GM12891 (cell line): ENCODE measurements around the gene TRIM34.

ENCODE experiments used
- PAX5 ChIP-seq: IDR thresholded peaks from 2 replicates; pipeline ENCODE4 v1.6.1; 2011; ENCODE audit warnings: low read length, moderate library complexity, mild to moderate bottlenecking; ENCODE audit not compliant: insufficient read depth, severe bottlenecking
- POLR2A ChIP-seq: IDR thresholded peaks from 2 replicates; pipeline ENCODE4 v1.6.1; 2011; ENCODE audit warnings: low read depth, low read length, control low read depth
- POU2F2 ChIP-seq: IDR thresholded peaks from 2 replicates; pipeline ENCODE4 v1.6.1; 2011; ENCODE audit warnings: low read depth, mild to moderate bottlenecking, control low read depth, low read length, moderate library complexity

DNA sequence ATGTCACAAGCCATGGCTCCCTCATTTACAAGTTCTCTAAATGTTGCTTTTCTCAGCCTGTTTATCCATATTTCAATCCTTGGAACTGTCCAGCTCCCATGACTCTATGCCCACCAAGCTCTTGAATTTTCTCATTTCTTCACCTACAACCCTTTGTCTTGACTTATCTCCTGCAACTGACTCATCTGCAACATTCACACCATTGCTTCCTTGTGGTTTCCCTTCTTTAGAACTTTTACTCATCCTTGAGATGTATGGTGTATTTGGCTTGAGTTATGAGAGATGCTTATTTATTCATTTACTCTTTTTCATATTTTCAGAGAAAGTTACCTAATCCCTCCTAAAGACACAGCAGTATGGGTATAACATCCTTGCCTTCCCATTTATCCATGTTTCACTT lies 18.8 kb downstream of the TRIM34 start:
- TF ChIP-seq POLR2A (no peak), PAX5 (no peak), POU2F2 (no peak)
